ENCODE results near the gene CLCN3.

GRCh38 chr4:169675825-169676224, 55.4 kb downstream of the CLCN3 start:
- TF ChIP-seq CTCF (IDR thresholded peaks at IDR 0.05) (no peak), POLR2A (IDR thresholded peaks at IDR 0.05) (no peak)
